ENCODE measurements around the gene SERPINB10.

The SERPINB10 gene

DNA sequence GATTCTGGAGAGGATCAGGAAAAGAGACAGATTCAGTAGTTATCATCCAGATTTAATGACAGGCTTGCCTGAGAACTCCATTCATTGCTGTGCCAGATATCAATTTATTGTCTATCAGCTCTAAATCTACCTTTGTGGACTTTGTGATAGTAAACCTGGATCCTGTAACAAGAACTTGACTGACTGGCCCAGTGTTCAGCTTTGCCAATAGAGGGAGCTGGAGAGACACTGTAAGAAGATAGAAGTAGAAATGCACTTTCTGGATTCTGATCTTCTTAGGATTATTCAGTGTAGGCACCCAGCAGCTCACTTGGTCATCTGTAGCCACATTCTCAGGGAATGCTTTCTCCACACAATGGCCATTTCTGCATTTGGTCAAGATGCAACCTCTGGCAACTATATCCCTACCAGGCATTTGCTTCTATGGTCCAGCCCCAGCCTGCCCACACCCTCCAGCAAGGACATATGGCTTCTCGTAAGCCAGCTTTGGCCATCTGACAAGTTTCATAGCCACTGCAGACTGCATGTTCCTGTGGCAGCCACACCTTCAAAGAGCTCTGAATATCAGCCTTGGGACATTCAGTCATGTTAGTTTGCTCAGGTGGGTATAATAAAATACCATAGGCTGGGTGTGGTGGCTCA is 56.0 kb downstream of the SERPINB10 start:
- TF ChIP-seq, protein P1, sequence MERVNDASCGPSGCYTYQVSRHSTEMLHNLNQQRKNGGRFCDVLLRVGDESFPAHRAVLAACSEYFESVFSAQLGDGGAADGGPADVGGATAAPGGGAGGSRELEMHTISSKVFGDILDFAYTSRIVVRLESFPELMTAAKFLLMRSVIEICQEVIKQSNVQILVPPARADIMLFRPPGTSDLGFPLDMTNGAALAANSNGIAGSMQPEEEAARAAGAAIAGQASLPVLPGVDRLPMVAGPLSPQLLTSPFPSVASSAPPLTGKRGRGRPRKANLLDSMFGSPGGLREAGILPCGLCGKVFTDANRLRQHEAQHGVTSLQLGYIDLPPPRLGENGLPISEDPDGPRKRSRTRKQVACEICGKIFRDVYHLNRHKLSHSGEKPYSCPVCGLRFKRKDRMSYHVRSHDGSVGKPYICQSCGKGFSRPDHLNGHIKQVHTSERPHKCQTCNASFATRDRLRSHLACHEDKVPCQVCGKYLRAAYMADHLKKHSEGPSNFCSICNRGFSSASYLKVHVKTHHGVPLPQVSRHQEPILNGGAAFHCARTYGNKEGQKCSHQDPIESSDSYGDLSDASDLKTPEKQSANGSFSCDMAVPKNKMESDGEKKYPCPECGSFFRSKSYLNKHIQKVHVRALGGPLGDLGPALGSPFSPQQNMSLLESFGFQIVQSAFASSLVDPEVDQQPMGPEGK (CRISPR knock-in tag; IDR thresholded peaks at IDR 0.05; ENCODE audit: borderline replicate concordance) = no peak
- TF ChIP-seq ESRRG (CRISPR knock-in tag; IDR thresholded peaks at IDR 0.05) (no peak), CSDC2 (CRISPR knock-in tag; IDR thresholded peaks at IDR 0.05) (no peak), PPARA (CRISPR knock-in tag; IDR thresholded peaks at IDR 0.05; ENCODE audit: borderline replicate concordance) (no peak), GLIS3 (CRISPR knock-in tag; IDR thresholded peaks at IDR 0.05) (no peak), ZFP3 (CRISPR knock-in tag; IDR thresholded peaks at IDR 0.05) (no peak), OSR1 (CRISPR knock-in tag; IDR thresholded peaks at IDR 0.05) (no peak), ZC3H10 (CRISPR knock-in tag; IDR thresholded peaks at IDR 0.05) (no peak), ZNF8 (CRISPR knock-in tag; IDR thresholded peaks at IDR 0.05) (no peak), TCF4 (CRISPR knock-in tag; IDR thresholded peaks at IDR 0.05; ENCODE audit: borderline replicate concordance) (no peak), ZFP30 (CRISPR knock-in tag; IDR thresholded peaks at IDR 0.05) (no peak), ARNTL (CRISPR knock-in tag; IDR thresholded peaks at IDR 0.05; ENCODE audit: borderline replicate concordance, low read depth) (no peak), TOX (CRISPR knock-in tag; IDR thresholded peaks at IDR 0.05; ENCODE audit: borderline replicate concordance) (no peak)
- TF ChIP-seq, protein P2, sequence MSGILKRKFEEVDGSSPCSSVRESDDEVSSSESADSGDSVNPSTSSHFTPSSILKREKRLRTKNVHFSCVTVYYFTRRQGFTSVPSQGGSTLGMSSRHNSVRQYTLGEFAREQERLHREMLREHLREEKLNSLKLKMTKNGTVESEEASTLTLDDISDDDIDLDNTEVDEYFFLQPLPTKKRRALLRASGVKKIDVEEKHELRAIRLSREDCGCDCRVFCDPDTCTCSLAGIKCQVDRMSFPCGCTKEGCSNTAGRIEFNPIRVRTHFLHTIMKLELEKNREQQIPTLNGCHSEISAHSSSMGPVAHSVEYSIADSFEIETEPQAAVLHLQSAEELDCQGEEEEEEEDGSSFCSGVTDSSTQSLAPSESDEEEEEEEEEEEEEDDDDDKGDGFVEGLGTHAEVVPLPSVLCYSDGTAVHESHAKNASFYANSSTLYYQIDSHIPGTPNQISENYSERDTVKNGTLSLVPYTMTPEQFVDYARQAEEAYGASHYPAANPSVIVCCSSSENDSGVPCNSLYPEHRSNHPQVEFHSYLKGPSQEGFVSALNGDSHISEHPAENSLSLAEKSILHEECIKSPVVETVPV (CRISPR knock-in tag; IDR thresholded peaks at IDR 0.05) = no peak
- TF ChIP-seq, protein P3, sequence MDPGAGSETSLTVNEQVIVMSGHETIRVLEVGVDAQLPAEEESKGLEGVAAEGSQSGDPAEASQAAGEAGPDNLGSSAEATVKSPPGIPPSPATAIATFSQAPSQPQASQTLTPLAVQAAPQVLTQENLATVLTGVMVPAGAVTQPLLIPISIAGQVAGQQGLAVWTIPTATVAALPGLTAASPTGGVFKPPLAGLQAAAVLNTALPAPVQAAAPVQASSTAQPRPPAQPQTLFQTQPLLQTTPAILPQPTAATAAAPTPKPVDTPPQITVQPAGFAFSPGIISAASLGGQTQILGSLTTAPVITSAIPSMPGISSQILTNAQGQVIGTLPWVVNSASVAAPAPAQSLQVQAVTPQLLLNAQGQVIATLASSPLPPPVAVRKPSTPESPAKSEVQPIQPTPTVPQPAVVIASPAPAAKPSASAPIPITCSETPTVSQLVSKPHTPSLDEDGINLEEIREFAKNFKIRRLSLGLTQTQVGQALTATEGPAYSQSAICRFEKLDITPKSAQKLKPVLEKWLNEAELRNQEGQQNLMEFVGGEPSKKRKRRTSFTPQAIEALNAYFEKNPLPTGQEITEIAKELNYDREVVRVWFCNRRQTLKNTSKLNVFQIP (CRISPR knock-in tag; IDR thresholded peaks at IDR 0.05; ENCODE audit: borderline replicate concordance, low read depth) = no peak
- TF ChIP-seq, protein P4, sequence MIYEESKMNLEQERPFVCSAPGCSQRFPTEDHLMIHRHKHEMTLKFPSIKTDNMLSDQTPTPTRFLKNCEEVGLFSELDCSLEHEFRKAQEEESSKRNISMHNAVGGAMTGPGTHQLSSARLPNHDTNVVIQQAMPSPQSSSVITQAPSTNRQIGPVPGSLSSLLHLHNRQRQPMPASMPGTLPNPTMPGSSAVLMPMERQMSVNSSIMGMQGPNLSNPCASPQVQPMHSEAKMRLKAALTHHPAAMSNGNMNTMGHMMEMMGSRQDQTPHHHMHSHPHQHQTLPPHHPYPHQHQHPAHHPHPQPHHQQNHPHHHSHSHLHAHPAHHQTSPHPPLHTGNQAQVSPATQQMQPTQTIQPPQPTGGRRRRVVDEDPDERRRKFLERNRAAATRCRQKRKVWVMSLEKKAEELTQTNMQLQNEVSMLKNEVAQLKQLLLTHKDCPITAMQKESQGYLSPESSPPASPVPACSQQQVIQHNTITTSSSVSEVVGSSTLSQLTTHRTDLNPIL (CRISPR knock-in tag; IDR thresholded peaks at IDR 0.05; ENCODE audit: low read depth) = no peak
- peak; percentile 95 for ATAC-seq

DNA sequence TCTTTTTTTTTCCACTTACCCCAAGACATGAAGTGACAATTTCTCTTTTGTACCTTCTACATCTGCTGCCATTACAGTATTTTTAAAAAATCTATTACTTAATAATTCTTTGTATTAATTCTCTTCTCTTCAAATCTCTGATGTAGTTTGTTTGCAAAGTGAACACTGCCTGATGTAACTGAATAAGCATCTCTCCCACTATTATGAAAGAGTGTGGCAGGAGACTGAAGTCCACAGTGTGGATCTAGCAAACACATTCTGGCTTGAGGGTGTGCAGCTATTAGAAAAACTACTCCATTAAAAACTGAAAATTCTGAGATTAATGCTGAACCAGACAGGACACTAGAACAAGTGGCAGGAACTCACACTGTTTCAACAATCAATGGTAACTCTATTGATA is 57.1 kb downstream of the SERPINB10 start:
- no peak for ATAC-seq
- no peak for TF ChIP-seq ZFP30 (CRISPR knock-in tag; IDR thresholded peaks at IDR 0.05)
- no peak for TF ChIP-seq ISL1 (CRISPR knock-in tag; IDR thresholded peaks at IDR 0.05)
- TF ChIP-seq, protein P3 (CRISPR knock-in tag; IDR thresholded peaks at IDR 0.05; ENCODE audit: borderline replicate concordance, low read depth) = no peak
- TF ChIP-seq PPARA (CRISPR knock-in tag; IDR thresholded peaks at IDR 0.05; ENCODE audit: borderline replicate concordance) = no peak
- no peak for TF ChIP-seq ARNTL (CRISPR knock-in tag; IDR thresholded peaks at IDR 0.05; ENCODE audit: borderline replicate concordance, low read depth)
- TF ChIP-seq ZC3H10 (CRISPR knock-in tag; IDR thresholded peaks at IDR 0.05) = no peak
- TF ChIP-seq, protein P5, sequence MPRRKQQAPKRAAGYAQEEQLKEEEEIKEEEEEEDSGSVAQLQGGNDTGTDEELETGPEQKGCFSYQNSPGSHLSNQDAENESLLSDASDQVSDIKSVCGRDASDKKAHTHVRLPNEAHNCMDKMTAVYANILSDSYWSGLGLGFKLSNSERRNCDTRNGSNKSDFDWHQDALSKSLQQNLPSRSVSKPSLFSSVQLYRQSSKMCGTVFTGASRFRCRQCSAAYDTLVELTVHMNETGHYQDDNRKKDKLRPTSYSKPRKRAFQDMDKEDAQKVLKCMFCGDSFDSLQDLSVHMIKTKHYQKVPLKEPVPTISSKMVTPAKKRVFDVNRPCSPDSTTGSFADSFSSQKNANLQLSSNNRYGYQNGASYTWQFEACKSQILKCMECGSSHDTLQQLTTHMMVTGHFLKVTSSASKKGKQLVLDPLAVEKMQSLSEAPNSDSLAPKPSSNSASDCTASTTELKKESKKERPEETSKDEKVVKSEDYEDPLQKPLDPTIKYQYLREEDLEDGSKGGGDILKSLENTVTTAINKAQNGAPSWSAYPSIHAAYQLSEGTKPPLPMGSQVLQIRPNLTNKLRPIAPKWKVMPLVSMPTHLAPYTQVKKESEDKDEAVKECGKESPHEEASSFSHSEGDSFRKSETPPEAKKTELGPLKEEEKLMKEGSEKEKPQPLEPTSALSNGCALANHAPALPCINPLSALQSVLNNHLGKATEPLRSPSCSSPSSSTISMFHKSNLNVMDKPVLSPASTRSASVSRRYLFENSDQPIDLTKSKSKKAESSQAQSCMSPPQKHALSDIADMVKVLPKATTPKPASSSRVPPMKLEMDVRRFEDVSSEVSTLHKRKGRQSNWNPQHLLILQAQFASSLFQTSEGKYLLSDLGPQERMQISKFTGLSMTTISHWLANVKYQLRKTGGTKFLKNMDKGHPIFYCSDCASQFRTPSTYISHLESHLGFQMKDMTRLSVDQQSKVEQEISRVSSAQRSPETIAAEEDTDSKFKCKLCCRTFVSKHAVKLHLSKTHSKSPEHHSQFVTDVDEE (CRISPR knock-in tag; IDR thresholded peaks at IDR 0.05) = no peak
- TF ChIP-seq ZNF565 (CRISPR knock-in tag; conservative IDR thresholded peaks at IDR 0.05; ENCODE audit: low read depth) = no peak
- TF ChIP-seq, protein P4 (CRISPR knock-in tag; IDR thresholded peaks at IDR 0.05; ENCODE audit: low read depth) = no peak
- TF ChIP-seq TOX (CRISPR knock-in tag; IDR thresholded peaks at IDR 0.05; ENCODE audit: borderline replicate concordance) = no peak
- no peak for TF ChIP-seq TCF4 (CRISPR knock-in tag; IDR thresholded peaks at IDR 0.05; ENCODE audit: borderline replicate concordance)
- no peak for TF ChIP-seq ESRRG (CRISPR knock-in tag; IDR thresholded peaks at IDR 0.05)
- TF ChIP-seq OSR1 (CRISPR knock-in tag; IDR thresholded peaks at IDR 0.05) = no peak
- TF ChIP-seq RARB (CRISPR knock-in tag; IDR thresholded peaks at IDR 0.05) = no peak

Measured in SK-N-SH treated with all-trans-retinoic acid at 6 μM for 48 hours (cell line).